GM10266 (cell line): ENCODE data around the gene SETD3.

Source experiments
- DNase-seq: peaks from one replicate; pipeline ENCODE4 v3.0.0; 2012; ENCODE audit errors: extremely low spot score
- CTCF ChIP-seq: IDR thresholded peaks from 2 replicates; pipeline ENCODE4 v1.5.1; 2012; ENCODE audit warnings: mild to moderate bottlenecking, low read depth; ENCODE audit not compliant: control insufficient read depth, insufficient read depth; ENCODE audit errors: missing control alignments

The SETD3 gene

GRCh38 chr14:99419905-99420304 lies 60.8 kb downstream of the SETD3 start:
- DNase-seq = no peak
- TF ChIP-seq CTCF = no peak

GRCh38 chr14:99418242-99418641 lies 62.4 kb downstream of the SETD3 start:
- TF ChIP-seq CTCF = no peak
- DNase-seq = no peak

- no peak for DNase-seq
- no peak for TF ChIP-seq CTCF
Measured at GRCh38 chr14:99416909-99417308, 63.8 kb downstream of the SETD3 start.

- TF ChIP-seq CTCF = peak; percentile 84
Measured at GRCh38 chr14:99415496-99416281, 65.0 kb downstream of the SETD3 start.

GRCh38 chr14:99413911-99414310 lies 66.7 kb downstream of the SETD3 start:
- DNase-seq = no peak
- TF ChIP-seq CTCF = no peak

More at GRCh38 chr14:99415496-99416281, 65.0 kb downstream of the SETD3 start:
- DNase-seq = peak; percentile 69

GRCh38 chr14:99413172-99413571 lies 67.5 kb downstream of the SETD3 start:
- DNase-seq = no peak
- TF ChIP-seq CTCF = no peak
